ENCODE results near the gene ARHGEF37.
"Not testable (repeated sequence)": the region's sequence is repeated elsewhere in the genome, so short reads cannot be mapped to it uniquely, and the experiment has no call there.

The ARHGEF37 gene, protein sequence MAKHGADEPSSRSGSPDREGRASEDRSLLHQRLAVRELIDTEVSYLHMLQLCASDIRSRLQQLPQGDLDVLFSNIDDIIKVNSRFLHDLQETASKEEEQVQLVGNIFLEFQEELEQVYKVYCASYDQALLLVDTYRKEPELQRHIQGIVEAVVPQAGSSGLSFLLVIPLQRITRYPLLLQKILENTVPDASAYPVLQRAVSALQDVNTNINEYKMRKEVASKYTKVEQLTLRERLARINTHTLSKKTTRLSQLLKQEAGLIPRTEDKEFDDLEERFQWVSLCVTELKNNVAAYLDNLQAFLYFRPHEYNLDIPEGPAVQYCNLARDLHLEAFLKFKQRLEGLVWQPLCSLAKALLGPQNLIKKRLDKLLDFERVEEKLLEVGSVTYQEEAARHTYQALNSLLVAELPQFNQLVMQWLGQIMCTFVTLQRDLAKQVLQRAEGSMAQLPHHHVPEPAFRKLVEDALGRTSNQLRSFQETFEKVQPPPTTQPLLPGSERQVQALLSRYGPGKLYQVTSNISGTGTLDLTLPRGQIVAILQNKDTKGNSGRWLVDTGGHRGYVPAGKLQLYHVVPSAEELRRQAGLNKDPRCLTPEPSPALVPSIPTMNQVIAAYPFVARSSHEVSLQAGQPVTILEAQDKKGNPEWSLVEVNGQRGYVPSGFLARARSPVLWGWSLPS

DNA sequence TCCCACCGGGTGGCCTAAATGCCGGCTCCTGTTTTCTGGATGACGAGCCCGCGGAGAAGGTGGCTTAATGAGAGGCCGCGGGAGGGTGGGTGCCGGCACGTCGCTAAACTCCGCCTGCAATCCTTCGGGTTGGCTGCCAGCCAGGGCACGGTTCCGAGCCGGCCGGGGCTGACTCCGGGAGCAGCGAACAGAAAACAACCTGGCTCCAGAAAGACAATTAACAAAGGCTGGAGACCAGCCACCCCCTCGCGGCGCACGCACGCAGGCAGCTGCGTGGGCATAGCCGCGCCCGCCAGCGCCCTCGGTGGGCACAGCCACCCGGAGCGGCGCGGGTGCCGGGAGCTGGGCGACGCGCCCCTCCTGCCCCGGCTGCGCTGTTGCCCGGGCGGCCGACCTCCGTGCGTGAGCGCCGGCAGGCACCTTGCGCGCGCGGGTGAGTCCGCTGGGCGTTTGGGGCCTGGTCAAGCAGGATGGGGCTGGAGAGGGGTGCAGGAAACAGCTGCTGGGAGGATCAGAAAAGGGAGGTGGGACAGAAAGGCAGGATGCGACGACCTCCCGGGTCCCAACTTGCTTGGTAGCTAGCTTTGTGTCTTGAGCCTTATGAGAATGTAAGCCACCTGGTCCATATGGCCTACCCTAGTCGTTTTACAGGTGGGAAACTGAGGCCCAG is at the start of gene ARHGEF37:
ARHGEF37 (plus strand) TSS at position 307 of the 670 bp plus-strand sequence. CDS start 16,272 bp downstream, outside the sequence.
- peak; percentile 38 to 41 for DNase-seq

DNA sequence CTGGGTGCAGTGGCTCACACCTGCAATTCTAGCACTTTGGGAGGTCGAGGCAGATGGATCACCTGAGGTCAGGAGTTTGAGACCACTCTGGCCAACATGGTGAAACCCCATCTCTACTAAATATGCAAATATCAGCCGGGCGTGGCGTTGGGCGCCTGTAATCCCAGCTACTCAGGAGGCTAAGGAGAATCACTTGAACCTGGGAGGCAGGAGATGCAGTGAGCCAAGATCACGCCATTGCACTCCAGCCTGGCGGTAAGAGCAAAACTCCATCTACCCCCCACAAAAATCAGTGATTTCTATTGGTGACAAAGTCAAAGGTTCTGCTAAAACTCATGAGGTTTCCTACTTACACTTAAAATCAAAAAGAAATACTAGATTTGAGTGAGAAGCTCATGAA is 48.9 kb upstream of the ARHGEF37 start:
- no peak for DNase-seq

DNA sequence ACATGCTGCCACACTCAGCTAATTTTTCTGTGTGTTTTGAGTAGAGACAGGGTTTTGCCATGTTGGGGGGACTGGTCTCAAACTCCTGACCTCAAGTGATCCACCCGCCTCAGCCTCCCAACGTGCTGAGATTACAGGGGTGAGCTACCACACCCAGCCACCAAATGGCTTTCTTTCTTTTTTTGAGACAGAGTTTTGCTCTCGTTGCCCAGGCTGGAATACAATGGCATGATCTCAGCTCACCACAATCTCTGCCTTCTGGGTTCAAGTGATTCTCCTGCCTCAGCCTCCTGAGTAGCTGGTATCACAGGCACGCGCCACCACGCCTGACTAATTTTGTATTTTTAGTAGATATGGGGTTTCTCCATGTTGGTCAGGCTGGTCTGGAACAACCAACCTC is 45.5 kb upstream of the ARHGEF37 start:
- not testable (repeated sequence) for DNase-seq

DNA sequence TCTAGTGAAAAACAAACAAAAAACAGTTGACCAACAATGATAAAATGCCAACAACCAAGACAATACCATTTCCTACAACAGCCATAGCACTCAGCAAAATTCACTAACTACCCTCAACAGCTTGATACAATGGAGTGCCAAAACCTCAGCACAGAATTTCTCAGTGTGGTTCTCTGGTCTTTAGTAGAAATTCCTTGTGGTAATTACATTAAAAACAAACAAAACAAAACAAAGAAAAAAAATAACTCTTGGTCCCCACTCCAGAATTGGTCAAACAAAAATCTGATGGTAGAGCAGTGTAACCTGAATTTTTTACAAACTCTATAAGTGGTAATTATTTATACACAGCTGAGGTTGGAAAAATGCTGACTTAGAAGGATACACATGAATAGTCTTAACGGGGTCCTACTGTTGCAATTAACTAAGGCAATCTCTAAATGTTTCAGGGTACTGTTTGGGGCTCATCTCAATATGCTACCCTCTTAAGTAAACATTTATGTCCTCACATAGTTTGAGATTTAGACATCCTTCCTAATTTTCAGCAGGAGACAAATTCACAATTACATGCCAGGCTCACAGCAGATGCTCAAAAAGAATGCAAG is 43.8 kb upstream of the ARHGEF37 start:
- no peak for DNase-seq

DNA sequence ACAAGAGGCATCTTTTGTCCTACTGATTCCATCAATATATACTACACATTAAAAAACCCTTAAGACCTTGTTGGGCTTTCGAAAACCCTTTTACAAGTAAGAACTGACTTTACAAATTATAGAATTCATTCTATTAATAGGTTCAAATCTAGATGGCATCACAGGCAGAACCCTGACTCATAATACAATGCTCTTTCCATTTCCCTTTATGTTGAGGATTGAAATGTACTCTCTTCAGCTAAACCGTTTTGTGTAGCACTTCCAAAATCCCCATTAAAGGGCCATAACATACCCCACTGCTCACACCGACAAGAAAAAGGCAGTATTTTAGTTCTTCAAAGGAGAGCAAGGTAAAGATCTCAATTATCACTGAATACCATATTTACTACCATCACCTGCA is 41.2 kb upstream of the ARHGEF37 start:
- DNase-seq: no peak

DNA sequence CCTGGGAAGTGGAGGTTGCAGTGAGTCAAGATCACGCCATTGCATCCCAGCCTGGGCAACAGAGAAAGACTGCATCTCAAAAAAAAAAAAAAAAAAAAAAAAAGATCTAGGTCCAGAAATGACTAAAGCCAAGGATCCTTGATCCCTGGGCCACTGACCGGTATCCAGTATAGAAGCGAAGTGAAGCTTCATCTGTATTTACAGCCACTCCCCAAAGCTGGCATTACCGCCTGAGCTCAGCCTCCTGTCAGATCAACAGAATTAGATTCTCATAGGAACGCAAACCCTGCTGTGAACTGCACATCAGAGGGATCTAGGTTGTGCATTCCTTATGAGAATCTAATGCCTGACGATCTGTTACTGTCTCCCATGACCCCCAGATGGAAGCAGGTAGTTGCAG is 39.4 kb upstream of the ARHGEF37 start:
- DNase-seq: no peak

DNA sequence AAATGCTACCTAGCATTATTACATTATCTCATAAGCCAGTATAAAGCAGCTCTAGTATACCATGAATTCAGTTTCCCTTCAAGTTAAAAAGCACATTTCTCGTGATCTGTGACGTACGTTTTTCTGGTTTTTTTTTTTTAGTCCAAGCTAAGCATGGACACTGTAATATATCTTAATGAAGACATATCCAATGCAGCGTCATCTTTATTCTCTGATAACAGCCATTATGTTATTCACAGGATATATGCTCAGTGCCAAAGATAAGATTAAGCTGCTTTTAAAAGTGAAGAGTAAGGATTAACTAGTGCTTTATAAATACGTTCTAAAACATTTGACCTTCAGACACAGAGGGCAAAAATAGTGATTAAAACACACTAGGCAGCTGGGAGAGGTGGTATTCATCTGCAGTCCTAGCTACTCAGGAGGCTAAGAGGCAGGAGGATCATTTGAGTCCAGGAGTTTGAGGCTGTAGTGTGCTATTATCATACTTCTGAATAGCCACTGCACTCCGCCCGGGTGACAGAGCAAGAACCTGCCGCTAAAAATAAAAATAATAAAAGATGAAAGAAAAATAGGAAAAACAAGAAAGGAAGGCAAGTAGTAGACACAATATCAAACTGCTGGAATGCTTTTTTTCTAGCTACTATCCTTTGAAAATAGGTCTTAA is 37.8 kb upstream of the ARHGEF37 start:
- DNase-seq: no peak

DNA sequence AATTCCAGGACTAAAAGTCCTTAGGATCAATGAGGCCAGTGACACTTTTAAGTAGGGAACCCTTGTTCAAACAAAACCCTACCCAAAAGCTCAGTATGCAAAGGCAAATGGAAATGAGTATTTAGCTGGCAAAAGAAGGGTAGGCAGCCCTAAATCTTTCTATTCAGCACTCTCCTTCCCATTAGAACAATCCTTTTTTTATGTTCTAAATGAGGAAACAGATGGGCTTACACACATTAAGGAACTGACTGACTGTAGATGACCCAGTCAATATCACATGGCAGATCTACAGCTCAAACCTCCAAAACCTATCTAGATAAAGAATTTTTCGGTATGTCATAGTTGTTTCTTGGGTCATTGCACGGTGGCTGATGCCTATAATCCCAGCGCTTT is 37.3 kb upstream of the ARHGEF37 start:
- DNase-seq: no peak

DNA sequence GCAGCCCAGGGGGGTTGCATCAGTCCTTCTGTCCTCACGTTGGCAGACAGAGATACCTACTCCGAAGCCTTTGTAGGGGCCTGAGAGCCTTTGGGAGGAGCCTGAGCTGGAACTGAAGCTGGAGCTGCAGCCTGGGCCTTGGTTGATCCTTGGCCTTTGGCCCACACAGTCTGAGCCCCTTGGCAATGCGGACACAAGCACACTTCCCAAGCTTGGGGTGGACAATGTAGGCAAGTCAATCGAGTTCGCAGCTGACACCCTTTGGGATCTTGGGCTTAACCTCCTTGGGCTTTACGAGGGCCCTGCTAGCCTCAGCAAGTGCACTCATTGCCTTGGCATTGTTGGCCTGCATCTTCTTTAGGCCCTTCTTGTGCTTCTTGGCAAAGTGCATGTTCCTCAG is 36.0 kb upstream of the ARHGEF37 start:
- DNase-seq: no peak

DNA sequence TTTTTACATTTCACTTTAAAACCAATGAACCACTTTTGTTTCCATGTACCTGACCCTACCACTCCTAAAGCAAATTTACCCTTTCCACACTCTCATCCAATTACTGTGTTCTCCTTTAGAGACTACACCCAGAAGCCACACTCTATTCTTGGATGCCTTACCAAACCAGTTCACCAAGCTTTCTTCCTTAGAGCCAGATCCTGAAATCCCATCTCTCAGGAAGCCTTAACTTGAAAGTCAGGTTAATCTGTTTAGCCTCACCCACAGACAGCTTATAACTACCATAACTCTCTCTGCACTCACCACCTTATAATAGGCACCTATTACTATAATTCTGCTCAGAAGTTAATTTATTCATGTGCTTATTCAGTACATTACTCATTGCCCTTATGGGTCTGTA is 34.3 kb upstream of the ARHGEF37 start:
- no peak for DNase-seq

DNA sequence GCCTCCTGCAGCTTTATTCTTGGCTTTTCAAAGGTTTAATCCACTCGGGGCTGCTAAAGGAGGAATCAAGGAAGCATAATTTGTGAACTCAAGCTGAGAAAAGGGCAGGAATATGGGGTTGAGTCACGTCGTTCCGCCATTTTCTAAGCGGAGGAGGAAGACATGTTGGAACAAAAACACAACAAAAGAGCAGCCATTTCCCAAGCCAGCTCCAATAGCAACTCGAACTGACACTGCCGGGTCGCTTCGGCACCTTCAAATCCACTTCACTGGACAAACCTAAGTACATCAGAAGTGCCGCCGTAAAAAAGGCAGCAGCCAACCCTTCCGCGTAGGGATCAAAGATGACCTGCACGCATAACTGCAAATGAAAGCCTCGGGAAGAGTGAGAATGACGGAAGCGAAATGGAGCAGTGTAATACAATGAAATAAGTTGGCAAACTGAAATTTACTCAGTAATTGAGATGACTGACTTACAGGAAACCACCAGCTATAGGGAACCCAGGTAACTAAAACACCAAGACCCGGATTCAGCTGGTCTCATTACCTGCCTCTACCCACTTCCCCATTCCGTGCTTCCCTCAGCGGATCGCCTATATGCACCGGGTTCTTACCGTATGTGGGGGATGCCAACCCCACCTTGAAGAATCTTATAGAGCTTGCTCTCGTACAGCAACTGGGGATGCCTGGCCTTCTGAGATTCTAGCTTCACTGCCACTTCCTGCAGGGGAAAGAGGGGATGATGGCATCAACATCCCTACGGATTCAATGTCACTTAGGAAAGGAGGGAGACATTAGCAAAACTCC is 31.6 kb upstream of the ARHGEF37 start:
- peak in 1 of 2 experiments; percentile 13 for DNase-seq

DNA sequence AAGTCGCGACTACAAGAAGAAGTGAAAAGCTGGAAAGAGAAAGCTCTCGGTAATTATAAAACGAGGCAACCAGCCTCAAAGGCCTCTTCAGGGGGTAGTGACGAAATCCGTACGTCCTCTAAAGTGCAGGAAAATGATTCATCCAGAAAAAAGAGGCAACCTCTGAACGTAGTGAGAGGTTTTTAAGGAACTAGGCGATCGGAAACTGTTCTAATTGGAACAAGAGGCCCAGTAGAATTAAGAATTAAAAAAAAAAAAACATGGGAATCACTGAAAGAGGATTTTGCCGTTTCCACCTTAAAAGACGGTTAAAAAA is 31.1 kb upstream of the ARHGEF37 start:
- no peak for DNase-seq

DNA sequence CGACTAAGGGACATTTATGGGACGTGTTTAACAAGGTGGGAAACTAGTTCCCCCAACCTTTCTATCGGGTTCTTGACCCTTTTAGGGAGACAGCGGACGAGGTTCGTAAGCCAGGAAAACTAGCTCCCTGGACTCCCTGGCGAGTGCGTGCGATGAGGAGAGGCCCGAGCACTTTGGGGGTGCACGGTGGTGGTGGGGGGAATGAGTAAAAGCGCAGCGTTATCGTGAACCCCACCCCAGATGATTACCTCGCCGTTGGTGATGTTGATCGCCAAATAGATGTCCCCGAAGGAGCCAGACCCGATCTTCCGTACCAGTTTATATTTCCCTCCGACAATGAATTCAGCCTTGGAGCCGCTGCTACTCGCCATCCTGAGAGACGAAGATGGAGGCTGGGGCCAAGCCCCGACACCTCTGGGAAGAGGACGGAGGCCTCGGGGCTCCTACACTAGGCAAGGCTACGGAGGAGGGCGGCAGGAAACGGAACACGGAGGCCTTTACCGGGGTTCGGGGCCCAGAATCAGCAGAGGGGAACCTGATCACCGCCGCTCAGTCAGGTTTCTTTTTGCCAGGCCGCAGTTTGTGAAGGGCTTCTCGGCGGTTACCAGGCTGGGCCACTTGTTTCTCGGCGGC is 30.6 kb upstream of the ARHGEF37 start:
- DNase-seq: no peak

DNA sequence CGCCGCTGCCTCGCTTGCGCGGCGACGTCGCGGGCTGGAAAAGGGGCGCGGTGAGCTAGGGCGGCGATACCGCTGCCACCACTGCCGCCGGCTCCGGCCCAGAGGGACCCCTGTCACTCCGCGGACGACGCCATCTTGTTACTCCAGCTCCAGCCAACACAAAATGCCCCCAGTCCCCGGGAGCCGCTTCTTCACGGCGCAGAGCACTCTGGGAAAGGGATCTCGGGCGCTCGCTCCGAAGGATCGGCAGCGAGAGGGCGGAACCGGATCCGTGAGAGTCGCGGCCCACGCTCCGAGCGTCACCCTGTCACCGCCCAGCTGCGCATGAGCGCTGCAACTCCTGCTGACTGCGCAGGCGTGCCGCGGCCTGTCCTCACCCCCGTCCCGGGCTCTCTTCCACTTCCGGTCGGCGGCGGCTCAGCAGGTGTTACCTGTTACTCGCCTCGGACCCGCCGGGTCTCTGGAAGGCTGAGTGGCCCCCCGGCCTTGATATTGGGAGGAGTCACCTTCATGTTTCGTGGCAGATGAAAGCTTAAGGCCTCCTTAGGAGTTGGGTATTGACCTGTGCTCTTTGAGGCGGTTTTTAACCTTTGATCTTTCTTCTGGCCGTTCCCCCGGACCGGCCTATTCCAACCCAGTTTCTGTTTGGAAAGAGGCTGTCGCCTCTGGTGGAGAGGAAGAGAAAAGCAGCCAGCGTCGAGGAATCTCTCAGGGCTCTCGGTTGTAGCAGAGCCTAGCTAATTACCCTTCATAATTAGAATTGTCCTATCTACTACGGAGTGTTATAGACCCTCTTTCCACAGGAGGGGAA is 29.9 kb upstream of the ARHGEF37 start, which contains the start of gene CSNK1A1:
CSNK1A1 (minus strand) TSS at position 213 of the 811 bp plus-strand sequence. CDS start 475 bp downstream, outside the sequence.
- DNase-seq: peak; percentile 99

DNA sequence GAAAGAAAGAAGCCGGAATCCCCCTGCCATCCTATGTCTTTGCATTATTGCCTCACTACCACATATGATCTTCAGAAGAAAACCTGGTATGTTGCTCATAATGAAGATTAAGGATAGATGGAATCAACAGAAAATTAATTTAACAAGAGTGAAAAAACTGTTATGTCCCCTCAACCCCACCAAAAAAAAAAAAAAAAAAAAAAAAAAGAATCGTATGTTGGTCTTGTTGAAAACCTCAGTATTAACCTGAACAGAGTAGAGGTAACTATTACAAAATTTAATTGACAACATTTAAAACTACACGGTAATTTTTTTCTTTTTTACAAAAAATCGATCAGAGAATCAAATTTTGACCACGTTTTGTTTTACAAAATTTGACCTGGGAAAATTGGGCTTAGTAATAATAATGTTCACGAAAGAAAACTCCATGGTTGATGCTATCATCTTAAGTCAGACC is 29.2 kb upstream of the ARHGEF37 start:
- DNase-seq: no peak

DNA sequence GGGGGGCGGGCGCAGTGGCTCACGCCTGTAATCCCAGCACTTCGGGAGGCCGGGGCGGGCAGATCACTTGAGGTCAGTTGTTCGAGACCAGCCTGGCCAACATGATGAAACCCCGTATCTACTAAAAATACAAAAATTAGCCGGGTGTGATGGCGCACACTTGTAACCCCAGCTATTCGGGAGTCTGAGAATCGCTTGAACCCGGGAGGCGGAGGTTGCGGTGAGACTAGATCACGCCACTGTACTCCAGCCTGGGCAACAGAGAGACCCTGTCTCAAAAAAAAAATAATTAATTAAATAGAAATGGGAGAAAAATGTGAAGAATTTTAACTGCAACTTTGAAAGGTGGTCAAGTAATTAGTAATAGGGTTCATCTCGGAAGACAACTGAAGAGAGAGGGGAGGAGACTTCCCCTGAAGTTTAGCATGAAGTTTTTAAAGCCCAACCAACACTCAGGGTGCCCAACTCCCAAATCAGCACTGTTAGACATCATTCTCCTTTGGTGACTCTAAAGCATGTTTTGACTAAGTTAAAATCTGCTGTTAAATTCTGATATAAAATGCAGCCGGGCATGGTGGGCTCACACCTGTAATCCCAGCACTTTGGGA is 28.6 kb upstream of the ARHGEF37 start:
- DNase-seq: no peak

DNA sequence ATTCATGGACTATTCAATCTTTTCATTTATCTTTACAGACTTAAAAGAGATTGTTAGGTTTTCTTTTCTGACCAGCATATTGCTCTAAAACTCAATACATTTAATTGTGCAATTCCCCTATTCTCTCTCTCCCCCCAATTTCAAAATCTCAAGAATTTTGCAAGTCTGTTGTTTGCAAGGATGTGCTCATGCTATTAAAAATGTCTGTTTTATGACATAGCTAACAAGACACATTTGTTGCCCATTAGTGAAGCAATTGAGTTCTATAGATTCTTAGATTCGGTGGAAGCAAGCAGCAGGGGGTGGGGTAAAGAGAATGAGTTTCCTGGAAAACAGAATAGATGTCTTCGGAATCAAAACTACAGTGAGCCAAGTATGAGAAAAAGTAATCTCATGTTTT is 21.6 kb upstream of the ARHGEF37 start:
- DNase-seq: no peak

DNA sequence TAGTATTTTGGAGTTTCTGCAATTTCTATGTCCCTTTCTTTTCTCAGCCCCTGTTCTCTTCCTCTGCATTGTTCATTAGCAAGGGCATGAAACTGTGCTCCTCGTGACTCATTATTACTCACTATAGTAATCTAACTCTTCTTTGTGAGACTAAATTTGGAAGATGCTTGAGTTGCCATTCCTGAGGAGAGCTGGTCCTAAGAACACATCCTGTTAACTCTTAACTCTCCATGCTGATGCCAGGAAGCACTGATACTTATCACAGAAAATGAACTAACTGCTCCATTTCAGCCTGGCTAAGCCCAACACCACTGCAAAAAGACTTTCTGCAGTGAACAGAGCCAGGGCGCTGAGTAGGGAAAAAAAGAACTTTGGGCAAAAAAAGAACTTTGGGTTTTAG is 19.4 kb upstream of the ARHGEF37 start:
- no peak for DNase-seq

DNA sequence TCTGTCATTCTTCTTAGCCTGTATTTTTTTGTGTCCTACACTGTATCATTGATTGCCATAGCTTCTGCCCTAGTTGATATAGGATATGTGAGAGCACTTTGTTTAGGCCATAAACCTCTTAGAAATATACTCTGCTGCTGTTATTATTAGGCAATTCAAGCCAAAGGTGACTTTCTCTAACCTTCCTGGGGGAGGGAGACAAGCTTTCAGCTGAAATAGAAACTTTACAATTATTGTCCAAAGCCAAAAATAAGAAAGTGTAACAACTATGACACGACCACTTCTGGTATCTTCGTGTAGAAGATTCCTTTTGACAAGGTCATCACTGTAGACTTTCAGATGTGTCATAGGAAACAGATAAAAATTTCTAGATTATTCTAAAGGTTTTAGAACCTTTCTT is 17.8 kb upstream of the ARHGEF37 start:
- no peak for DNase-seq

DNA sequence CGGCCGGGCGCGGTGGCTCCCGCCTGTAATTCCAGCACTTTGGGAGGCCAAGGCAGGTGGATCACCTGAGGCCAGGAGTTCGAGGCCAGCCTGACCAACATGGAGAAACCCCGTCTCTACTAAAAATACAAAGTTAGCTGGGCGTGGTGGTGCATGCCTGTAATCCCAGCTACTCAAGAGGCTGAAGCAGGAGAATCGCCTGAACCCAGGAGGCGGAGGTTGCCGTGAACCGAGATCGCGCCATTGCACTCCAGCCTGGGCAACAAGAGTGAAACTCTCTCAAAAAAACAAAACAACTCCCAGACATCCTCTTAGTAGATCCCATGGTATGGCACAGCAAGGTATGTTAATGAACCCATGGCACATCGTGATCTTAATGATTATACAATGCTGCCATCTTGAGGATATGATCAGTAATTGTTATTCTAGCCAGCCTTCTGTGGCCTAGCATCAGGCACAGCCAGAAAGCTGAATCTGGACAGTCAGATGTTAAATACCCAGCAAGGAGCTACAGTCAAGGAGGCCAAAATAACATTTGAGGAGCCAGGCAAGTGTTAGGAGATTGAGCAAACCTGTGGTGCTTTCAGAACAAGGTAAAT is 16.7 kb upstream of the ARHGEF37 start:
- not testable (repeated sequence) for DNase-seq

All from stimulated activated CD4-positive, alpha-beta T cell treated with anti-CD3 and anti-CD28 coated beads, Interleukin-4, amount 100 ng/mL, for 4 hours (primary cell).